ENCODE measurements around the gene ZNF705A.
"Not testable (repeated sequence)": the region's sequence is repeated elsewhere in the genome, so short reads cannot be mapped to it uniquely, and the experiment has no call there.

ZNF705A gene

GRCh38 chr12:8156845-8157244 is at the start of gene ZNF705A:
Gene ZNF705A, plus strand, starts transcription at chr12:8157015. Its CDS starts 15,611 bp downstream, at chr12:8172626.
- DNase-seq, result peak; percentile 72

DNA sequence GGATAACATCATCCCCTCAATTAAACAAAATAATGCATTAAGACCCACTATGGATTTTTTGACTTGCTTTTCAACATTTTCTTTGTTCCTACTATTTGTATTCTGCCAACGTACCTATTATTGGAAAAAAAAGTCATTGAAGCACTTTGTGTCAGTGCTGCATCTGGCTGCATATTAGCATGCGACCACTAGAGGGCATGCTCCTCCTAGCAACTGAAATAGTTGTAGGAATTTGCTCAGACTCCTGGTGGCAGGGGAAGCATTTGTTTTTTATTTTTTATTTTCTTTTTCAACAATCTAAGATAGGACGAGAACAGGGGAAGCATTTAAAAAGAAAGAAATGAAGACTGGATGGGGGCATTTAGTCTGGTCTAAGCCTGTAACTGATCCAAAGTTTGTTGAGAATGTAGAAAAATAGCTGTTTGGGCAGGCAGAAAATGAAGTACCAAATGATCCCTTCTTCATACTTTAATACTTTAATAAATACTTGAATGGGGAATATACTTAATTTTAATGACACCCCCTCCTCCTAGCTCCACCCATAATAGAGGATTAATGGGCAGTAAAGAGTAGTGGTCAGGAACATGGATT is 47.9 kb upstream of the ZNF705A start:
- DNase-seq, result peak; percentile 62

- not testable (repeated sequence) for DNase-seq
Measured at GRCh38 chr12:8113117-8113516, 43.7 kb upstream of the ZNF705A start.

DNA sequence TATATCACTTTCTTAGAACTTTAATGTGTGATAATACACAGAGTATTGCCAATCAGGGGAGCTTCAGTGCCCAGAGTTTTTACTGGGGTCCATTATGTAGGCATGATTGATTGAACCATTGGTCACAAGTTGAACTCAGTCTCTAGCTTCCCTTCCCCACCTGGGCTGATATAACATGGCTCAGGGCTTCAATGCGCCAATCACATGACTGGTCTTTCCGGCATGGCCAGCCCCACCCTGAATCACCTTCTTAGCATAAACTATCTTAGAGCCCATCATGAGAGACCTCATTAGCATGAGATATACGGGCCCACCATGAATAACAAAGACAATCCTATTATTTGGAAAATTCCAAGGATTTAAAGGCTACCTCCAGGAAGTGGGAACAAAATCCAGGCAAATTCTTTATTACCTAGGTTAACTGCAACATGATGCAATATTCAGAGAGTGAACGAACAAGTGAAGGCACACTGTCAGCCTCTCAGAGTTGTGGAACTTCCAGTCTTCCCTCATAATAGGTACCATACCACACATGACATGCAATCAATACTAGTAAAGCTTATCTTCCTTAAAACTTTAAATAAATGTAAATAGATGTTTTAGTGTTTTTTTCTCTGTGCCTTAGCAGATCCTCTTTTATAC is 36.6 kb upstream of the ZNF705A start:
- DNase-seq, result no peak

GRCh38 chr12:8123124-8123912 is 33.5 kb upstream of the ZNF705A start, which contains the start of gene CLEC4A:
Gene CLEC4A, plus strand, starts transcription at chr12:8123617. Its CDS starts 262 bp downstream, at chr12:8123879.
- peak; percentile 80 for DNase-seq

GRCh38 chr12:8127138-8127537 is 29.7 kb upstream of the ZNF705A start:
- peak; percentile 84 for DNase-seq

DNA sequence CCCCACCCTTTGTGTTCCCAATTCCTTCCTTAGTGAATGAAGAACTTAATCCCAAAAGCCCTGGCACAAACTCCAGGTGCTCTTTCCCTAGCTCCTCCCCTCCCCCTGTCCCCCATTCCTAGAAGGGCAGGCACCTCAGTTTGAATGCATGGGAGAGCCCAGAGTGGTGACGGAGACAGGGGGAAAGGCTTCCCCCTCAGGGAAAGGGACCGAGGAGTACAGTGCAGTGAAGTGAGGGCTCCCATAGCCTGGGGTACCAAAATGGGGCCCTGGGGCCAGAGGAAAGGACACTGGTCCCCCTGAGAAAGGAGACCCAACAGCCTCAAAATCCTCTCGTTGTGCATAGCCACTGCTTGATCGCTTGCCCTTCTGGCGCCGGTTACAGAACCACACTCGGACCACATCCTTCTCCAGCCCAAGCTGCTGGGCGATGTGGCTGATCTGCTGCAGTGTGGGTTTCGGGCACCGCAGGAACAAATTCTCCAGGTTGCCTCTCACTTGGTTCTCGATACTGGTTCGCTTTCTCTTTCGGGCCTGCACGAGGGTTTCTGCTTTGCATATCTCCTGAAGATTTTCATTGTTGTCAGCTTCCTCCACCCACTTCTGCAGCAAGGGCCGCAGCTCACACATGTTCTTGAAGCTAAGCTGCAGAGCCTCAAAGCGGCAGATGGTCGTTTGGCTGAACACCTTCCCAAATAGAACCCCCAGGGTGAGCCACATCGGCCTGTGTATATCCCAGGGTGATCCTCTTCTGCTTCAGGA is 23.0 kb upstream of the ZNF705A start:
- DNase-seq, result not testable (repeated sequence)

DNA sequence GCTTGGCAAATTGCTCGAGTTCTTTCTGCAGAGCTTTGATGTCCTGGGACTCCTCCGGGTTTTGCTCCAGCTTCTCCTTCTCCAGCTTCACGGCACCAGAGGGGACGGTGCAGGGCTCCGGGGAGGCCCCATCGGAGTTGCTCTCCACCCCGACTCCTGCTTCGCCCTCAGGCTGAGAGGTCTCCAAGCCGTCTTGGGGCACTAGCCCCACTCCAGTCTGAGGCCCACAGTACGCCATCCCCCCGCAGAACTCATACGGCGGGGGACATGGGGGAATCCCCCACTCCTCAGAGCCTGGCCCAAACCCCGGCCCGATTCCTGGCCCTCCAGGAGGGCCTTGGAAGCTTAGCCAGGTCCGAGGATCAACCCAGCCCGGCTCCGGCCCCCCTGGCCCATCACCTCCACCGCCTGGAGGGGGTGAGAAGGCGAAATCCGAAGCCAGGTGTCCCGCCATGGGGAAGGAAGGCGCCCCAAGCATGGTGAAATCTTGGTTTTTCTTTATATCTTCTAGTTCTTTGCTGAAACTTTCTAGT is 22.4 kb upstream of the ZNF705A start:
- DNase-seq, result not testable (repeated sequence)

GRCh38 chr12:8141647-8142046 is 15.2 kb upstream of the ZNF705A start:
- not testable (repeated sequence) for DNase-seq

DNA sequence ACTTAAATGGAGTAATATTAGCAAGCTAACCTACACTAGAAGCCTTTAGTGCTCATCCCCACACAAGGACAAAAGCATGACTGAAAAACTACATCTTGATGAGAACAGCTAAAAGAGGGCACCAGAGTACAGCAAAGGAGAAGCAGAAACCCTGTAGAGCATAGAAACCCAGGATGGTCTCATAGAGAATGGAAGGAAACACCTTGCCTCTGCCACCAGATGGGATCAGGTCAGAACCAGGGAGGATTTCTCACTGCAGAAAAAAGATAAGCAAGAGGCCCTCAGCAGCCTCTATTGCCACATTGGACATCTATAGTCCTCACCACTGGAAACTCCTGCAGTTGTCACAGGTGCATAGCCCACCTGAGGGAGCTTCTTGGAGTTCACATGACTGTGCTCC is 13.6 kb upstream of the ZNF705A start:
- DNase-seq, result no peak

GRCh38 chr12:8145754-8146441 is 10.9 kb upstream of the ZNF705A start:
- DNase-seq, result no peak

- DNase-seq, result no peak
Measured at GRCh38 chr12:8146442-8146771, 10.4 kb upstream of the ZNF705A start.

GRCh38 chr12:8154526-8154925 is 2.3 kb upstream of the ZNF705A start:
- no peak for DNase-seq

DNA sequence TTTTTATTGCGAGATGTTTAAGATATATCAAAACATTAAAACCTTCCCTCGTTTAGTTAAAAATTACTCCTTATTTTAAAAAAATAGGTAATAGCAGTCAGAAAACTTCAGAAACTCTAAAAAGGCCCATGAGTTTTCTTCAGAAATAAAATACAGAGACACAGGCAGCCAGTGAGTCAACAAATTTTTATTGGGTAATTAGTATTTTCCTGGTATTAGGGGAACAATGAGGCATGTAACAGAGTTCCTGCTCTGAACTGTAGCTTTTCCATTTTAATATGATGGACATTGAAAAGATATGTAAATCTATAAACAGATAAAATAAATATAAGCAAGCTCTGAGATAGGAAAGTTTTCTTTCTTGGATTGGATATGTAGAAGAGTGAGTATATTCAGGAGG is 399 bp upstream of the ZNF705A start:
- no peak for DNase-seq

GRCh38 chr12:8157484-8158198 is 826 bp downstream of the ZNF705A start:
- DNase-seq, result no peak

- not testable (repeated sequence) for DNase-seq
Measured at GRCh38 chr12:8172911-8173310, 16.1 kb downstream of the ZNF705A start.

- peak; percentile 31 for DNase-seq
Measured at GRCh38 chr12:8179989-8180585, 23.3 kb downstream of the ZNF705A start.

- not testable (repeated sequence) for DNase-seq
Measured at GRCh38 chr12:8181271-8181670, 24.5 kb downstream of the ZNF705A start.

GRCh38 chr12:8182923-8183322 is 26.1 kb downstream of the ZNF705A start:
- DNase-seq, result not testable (repeated sequence)

DNA sequence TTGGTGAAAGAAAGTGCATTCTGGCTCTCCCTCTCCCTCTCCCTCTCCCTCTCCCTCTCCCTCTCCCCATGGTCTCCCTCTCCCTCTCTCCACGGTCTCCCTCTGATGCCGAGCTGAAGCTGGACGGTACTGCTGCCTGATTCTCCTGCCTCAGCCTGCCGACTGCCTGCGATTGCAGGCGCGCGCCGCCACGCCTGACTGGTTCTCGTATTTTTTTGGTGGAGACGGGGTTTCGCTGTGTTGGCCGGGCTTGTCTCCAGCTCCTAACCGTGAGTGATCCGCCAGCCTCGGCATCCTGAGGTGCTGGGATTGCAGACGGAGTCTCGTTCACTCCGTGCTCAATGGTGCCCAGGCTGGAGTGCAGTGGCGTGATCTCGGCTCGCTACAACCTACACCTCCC is 26.5 kb downstream of the ZNF705A start:
- not testable (repeated sequence) for DNase-seq

DNA sequence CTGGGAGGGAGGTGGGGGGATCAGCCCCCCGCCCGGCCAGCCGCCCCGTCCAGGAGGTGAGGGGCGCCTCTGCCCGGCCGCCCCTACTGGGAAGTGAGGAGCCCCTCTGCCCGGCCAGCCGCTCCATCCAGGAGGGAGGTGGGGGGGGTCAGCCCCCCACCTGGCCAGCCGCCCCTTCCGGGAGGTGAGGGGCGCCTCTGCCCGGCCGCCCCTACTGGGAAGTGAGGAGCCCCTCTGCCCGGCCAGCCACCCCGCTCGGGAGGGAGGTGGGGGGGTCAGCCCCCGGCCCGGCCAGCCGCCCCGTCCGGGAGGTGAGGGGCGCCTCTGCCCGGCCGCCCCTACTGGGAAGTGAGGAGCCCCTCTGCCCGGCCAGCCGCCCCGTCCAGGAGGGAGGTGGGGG is 27.4 kb downstream of the ZNF705A start:
- not testable (repeated sequence) for DNase-seq
